Panc1 (cell line): ENCODE data around the gene MORC3.

Source experiments
- CTCF ChIP-seq: fragments of 450-650 bp; IDR thresholded peaks from 2 replicates; pipeline ENCODE4 v1.5.1; 2017; ENCODE audit warnings: mild to moderate bottlenecking
- POLR2AphosphoS5 ChIP-seq: IDR thresholded peaks from 2 replicates; pipeline ENCODE4 v1.6.1; 2012; ENCODE audit warnings: mild to moderate bottlenecking, low read depth, low read length, moderate library complexity

- TF ChIP-seq POLR2AphosphoS5, result no peak
- no peak for TF ChIP-seq CTCF
These were observed 35.9 kb downstream of the MORC3 start for GRCh38 chr21:36355868-36356267.
